HL-60 (cell line): ENCODE data around the gene GPHB5.

Experiments used
- GABPA ChIP-seq: IDR thresholded peaks from 2 replicates; pipeline ENCODE4 v1.6.1; 2012; ENCODE audit warnings: low read depth
- TF ChIP-seq, protein P1 (sequence below): IDR thresholded peaks from one replicate; pipeline ENCODE4 v1.5.1; 2011; ENCODE audit warnings: low read length, control low read depth, inconsistent platforms; ENCODE audit not compliant: insufficient read depth

DNA sequence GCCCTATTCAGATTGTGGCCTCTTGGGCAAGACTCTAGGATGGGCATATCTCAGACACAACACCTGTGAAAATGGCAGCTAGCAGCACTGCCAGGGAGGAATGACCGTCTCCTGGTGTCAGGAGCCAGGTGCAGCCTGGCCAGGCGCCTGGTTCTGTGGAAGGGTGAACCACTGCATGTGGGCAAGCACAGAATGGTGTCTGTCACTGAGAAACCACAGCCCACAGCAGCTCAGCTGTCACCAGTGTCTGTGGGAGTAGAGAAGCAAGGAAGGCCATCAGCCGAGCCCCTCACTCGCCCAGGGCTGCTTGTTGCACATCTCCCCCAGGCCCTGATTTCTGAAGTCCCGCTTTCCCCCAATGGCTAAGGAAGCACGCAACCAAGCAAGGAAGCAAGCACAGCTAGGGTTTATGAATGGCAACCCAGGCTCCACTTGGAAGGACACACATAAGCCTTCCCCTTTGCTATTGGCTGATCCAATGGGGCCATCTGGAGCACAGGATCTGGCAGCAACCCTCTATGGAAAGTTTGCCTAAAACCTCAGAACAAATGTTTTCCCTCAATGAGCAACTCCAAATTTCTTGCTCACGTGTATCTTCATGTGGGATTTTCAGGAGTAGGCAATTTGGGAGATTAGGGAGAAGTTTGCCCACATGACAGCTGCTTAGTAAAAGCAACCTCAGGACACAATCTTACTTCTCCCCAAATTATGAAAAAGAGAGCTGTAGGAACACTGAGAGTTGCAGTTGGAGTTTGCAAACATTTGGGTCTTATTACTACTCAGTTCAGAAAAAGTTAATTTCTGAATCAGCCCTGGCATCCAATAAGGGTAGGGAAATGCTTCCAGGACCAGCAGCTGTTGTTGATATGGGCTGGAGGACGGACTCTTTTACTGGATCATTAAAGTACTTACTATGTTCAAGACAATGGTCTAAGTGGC is 44.7 kb downstream of the GPHB5 start:
- TF ChIP-seq, protein P1, sequence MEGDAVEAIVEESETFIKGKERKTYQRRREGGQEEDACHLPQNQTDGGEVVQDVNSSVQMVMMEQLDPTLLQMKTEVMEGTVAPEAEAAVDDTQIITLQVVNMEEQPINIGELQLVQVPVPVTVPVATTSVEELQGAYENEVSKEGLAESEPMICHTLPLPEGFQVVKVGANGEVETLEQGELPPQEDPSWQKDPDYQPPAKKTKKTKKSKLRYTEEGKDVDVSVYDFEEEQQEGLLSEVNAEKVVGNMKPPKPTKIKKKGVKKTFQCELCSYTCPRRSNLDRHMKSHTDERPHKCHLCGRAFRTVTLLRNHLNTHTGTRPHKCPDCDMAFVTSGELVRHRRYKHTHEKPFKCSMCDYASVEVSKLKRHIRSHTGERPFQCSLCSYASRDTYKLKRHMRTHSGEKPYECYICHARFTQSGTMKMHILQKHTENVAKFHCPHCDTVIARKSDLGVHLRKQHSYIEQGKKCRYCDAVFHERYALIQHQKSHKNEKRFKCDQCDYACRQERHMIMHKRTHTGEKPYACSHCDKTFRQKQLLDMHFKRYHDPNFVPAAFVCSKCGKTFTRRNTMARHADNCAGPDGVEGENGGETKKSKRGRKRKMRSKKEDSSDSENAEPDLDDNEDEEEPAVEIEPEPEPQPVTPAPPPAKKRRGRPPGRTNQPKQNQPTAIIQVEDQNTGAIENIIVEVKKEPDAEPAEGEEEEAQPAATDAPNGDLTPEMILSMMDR, result no peak
- no peak for TF ChIP-seq GABPA
